GM19043 (cell line): Measurements from ENCODE around the gene UTS2R.
"Not testable (repeated sequence)": the region's sequence is repeated elsewhere in the genome, so short reads cannot be mapped to it uniquely, and the experiment has no call there.

ENCODE experiments used
- ATAC-seq: cut with Tn5 transposase; IDR thresholded peaks from one replicate; pipeline ENCODE4 v1.9.1; 2021; ENCODE audit warnings: low read depth; ENCODE audit not compliant: unreplicated experiment

The UTS2R gene

GRCh38 chr17:82373731-82374625, 2.4 kb downstream of the UTS2R start:
- no peak for ATAC-seq

GRCh38 chr17:82374626-82375331, 3.2 kb downstream of the UTS2R start:
- ATAC-seq = no peak

- no peak for ATAC-seq
Measured at GRCh38 chr17:82375359-82376041, 3.9 kb downstream of the UTS2R start.

- no peak for ATAC-seq
Measured at GRCh38 chr17:82376042-82376730, 4.6 kb downstream of the UTS2R start.

- not testable (repeated sequence) for ATAC-seq
Measured at GRCh38 chr17:82377294-82377693, 5.7 kb downstream of the UTS2R start.

GRCh38 chr17:82377924-82378740, 6.6 kb downstream of the UTS2R start:
- ATAC-seq = no peak

GRCh38 chr17:82378741-82379021, 7.1 kb downstream of the UTS2R start:
- no peak for ATAC-seq

GRCh38 chr17:82380860-82381702, 9.5 kb downstream of the UTS2R start:
- ATAC-seq = no peak

- not testable (repeated sequence) for ATAC-seq
Measured at GRCh38 chr17:82381703-82382009, 10.1 kb downstream of the UTS2R start.

GRCh38 chr17:82382220-82382932, 10.8 kb downstream of the UTS2R start:
- ATAC-seq = not testable (repeated sequence)

- ATAC-seq = no peak
Measured at GRCh38 chr17:82382933-82383255, 11.3 kb downstream of the UTS2R start.

GRCh38 chr17:82383411-82383810, 11.8 kb downstream of the UTS2R start:
- no peak for ATAC-seq

- no peak for ATAC-seq
Measured at GRCh38 chr17:82384051-82384729, 12.6 kb downstream of the UTS2R start.

GRCh38 chr17:82384730-82385481, 13.3 kb downstream of the UTS2R start:
- no peak for ATAC-seq

- ATAC-seq = no peak
Measured at GRCh38 chr17:82385559-82386254, 14.1 kb downstream of the UTS2R start.

- ATAC-seq = no peak
Measured at GRCh38 chr17:82386255-82386831, 14.8 kb downstream of the UTS2R start.
